Body of pancreas (tissue), 4 donors: ENCODE data around the gene CAMK1D. TPM values are rescaled to one million over a fixed set of nuclear protein-coding genes. Genes with fewer than 3 reads are reported as not detected.

ENCODE experiments used
- ATAC-seq: fragments of 150-250 bp; one replicate; pipeline ENCODE4 v1.9.1; 2016
- DNase-seq, 4 donors: peaks; one replicate each; pipeline ENCODE4 v3.0.0-alpha.2; 2019
- H3K27ac ChIP-seq, 4 donors: fragments of 200-600 bp; sonication (generic); 1 replicate in 3 of 4; 2 replicates in 1 of 4; pipeline versions ENCODE4 v1.5.1 to v1.6.1; 2016 to 2019; ENCODE audit warnings: mild to moderate bottlenecking in 1 of 4, mixed read lengths in 1 of 4, moderate library complexity in 1 of 4
- H3K27me3 ChIP-seq, 2 donors: fragments of 200-600 bp; sonication (generic); one replicate each; pipeline ENCODE4 v1.6.0; 2016; ENCODE audit warnings: mild to moderate bottlenecking in 1 of 2
- H3K36me3 ChIP-seq, 2 donors: fragments of 200-600 bp; sonication (generic); replicated peaks in 1 of 2; 2 replicates each; pipeline ENCODE4 v1.5.1; 2016; ENCODE audit warnings: low read depth in 2 of 2; ENCODE audit not compliant: insufficient read depth in 1 of 2
- H3K4me1 ChIP-seq: fragments of 200-600 bp; sonication (generic); one replicate; pipeline ENCODE4 v1.6.0; 2016
- H3K4me3 ChIP-seq, 2 donors: fragments of 200-600 bp; sonication (generic); 1 replicate in 1 of 2; 2 replicates in 1 of 2; pipeline ENCODE4 v1.5.1; 2016 to 2019
- H3K9me3 ChIP-seq, 3 donors: fragments of 200-600 bp; sonication (generic); 1 replicate in 2 of 3; 2 replicates in 1 of 3; pipeline ENCODE4 v1.5.1; 2016
- POLR2A ChIP-seq, 3 donors: fragments of 450-650 bp; IDR thresholded peaks; one replicate each; pipeline ENCODE4 v1.6.1; 2016; ENCODE audit warnings: antibody characterized with exemption in 3 of 3, mild to moderate bottlenecking in 2 of 3
- WGBS, 2 donors: methylation state at CpG; one replicate each; pipeline ENCODE4 v1.1.5; 2017; 5-methylcytosine and 5-hydroxymethylcytosine counted together
- intact Hi-C: fragments of 100-400 bp; cut with DNase I; formaldehyde crosslinking; loops from one replicate; pipeline ENCODE4 v1.15.1; 2023
- total RNA-seq, 2 donors: library from RNA; depleted of rRNA; stranded (reverse); fragments of >200 nt; gene quantifications; one replicate each; pipeline ENCODE4 v1.1.0, GENCODE V29; 2016
- TF ChIP-seq, protein P1 (sequence below), 7 experiments: fragments of 450-650 bp in 4 of 7; fragments of 200-600 bp in 3 of 7; sonication (generic) in 3 of 7; IDR thresholded peaks; one replicate each; pipeline ENCODE4 v1.5.1; 2016 to 2019; ENCODE audit warnings: antibody characterized with exemption in 7 of 7

Gene CAMK1D
- total RNA-seq, 2 donors from 2014 or later = 12.5 to 14.2 TPM

- H3K36me3 ChIP-seq = no peaks in the 10 kb centered on the region
- ATAC-seq = no peak
- intact Hi-C loops = no loop called here
- 85 to 88% methylated on average over 6 of the region's 6 CpGs for WGBS, 2 donors
- DNase-seq = no peak
- H3K4me1 ChIP-seq = no peaks in the 10 kb centered on the region
- H3K27ac ChIP-seq = no peak overlapping the region
- no peaks in the 10 kb centered on the region for H3K27me3 ChIP-seq
- H3K4me3 ChIP-seq = no peak overlapping the region
- H3K9me3 ChIP-seq = no peaks in the 10 kb centered on the region
- TF ChIP-seq, protein P1, sequence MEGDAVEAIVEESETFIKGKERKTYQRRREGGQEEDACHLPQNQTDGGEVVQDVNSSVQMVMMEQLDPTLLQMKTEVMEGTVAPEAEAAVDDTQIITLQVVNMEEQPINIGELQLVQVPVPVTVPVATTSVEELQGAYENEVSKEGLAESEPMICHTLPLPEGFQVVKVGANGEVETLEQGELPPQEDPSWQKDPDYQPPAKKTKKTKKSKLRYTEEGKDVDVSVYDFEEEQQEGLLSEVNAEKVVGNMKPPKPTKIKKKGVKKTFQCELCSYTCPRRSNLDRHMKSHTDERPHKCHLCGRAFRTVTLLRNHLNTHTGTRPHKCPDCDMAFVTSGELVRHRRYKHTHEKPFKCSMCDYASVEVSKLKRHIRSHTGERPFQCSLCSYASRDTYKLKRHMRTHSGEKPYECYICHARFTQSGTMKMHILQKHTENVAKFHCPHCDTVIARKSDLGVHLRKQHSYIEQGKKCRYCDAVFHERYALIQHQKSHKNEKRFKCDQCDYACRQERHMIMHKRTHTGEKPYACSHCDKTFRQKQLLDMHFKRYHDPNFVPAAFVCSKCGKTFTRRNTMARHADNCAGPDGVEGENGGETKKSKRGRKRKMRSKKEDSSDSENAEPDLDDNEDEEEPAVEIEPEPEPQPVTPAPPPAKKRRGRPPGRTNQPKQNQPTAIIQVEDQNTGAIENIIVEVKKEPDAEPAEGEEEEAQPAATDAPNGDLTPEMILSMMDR (IDR thresholded peaks at IDR 0.05) = no peak
- no peak for TF ChIP-seq POLR2A (IDR thresholded peaks at IDR 0.05)
These were observed 435.3 kb downstream of the CAMK1D start for GRCh38 chr10:12784646-12785045.

DNA sequence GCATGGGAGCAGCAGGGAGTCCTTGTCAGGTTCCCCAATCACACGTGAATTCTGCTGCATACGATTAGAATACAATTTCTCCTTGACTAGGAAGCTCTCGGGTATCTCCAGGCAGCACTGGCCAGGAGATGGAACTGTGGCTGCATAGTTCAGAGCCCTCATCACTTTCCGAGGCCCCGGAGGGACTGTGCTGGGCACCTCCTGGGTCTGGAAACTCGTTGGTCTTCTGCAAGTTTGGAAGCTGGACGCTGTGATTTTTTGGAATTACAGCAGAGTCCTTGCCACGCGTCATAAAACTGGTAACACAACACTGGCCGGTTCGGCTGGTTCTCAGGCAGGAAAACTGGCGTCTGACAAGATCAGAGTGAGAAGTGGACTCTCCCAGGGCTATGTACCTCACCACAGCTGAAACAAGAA lies 436.1 kb downstream of the CAMK1D start:
- Histone ChIP-seq H3K36me3 (no peaks in the 10 kb centered on the region), H3K27me3 (no peaks in the 10 kb centered on the region), H3K4me1 (no peaks in the 10 kb centered on the region), H3K4me3 (no peak overlapping the region), H3K27ac (no peak overlapping the region), H3K9me3 (no peaks in the 10 kb centered on the region)
- ATAC-seq (no peak), DNase-seq (no peak)
- no peak for TF ChIP-seq POLR2A (IDR thresholded peaks at IDR 0.05)
- TF ChIP-seq, protein P1 (IDR thresholded peaks at IDR 0.05) = no peak
- 81 to 89% methylated on average over 11 to 12 of the region's 12 CpGs for WGBS, 2 donors
- intact Hi-C loops = no loop called here

GRCh38 chr10:12787297-12787696 lies 437.9 kb downstream of the CAMK1D start:
- ATAC-seq (no peak), DNase-seq (no peak)
- Histone ChIP-seq H3K9me3 (no peaks in the 10 kb centered on the region), H3K4me3 (no peak overlapping the region), H3K36me3 (no peaks in the 10 kb centered on the region), H3K4me1 (no peaks in the 10 kb centered on the region), H3K27me3 (no peaks in the 10 kb centered on the region), H3K27ac (no peak overlapping the region)
- TF ChIP-seq POLR2A (IDR thresholded peaks at IDR 0.05) = no peak
- TF ChIP-seq, protein P1 (IDR thresholded peaks at IDR 0.05) = no peak
- 90 to 92% methylated on average over 12 of the region's 12 CpGs for WGBS, 2 donors
- intact Hi-C loops = no loop called here

DNA sequence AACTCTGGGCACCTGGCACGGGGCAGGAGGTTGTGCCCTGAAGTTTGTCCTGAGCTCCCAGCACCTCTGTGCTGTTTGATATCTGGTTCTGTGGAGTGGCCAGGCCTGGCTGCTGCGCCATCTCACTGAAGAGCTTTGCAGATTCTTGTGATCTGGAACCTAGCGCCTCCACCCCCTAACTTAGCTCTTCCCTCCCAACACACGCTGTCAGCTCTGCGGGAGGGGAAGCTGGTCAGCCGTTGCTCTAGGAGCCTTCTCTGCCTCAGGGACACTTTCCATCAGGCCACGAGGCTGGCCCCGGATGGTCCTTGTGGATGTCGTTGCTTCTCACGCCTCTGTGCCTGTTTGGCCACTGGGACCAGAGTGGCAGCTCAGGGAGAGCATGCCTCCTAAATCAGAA lies 438.9 kb downstream of the CAMK1D start:
- TF ChIP-seq, protein P1 (IDR thresholded peaks at IDR 0.05) = no peak
- no peak for TF ChIP-seq POLR2A (IDR thresholded peaks at IDR 0.05)
- Histone ChIP-seq H3K4me1 (no peaks in the 10 kb centered on the region), H3K36me3 (no peaks in the 10 kb centered on the region), H3K27ac (no peak overlapping the region), H3K27me3 (no peaks in the 10 kb centered on the region), H3K9me3 (no peaks in the 10 kb centered on the region), H3K4me3 (no peak overlapping the region)
- no peak for DNase-seq
- WGBS, 2 donors = 69 to 77% methylated on average over 5 to 10 of the region's 10 CpGs
- no peak for ATAC-seq
- intact Hi-C loops = no loop called here

DNA sequence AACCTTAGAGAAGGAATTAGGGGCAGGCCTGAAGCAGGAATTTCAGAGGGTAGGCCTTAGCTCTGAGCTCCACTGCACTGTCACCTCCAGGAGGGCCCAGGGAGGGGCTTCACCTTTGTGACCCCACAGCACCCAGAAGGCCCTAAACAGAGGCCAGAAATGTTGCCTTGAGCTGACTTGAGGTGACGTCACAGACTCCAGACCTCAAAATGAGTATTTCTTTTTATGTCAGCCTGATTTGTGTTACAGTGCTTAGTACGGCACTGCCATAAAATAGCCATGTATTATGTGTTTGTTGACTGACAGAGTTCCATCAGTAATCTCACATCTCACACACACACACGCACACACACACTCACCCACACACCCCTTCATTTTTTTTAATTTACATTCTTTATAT lies 440.9 kb downstream of the CAMK1D start:
- intact Hi-C loops = no loop called here
- H3K4me1 ChIP-seq = no peaks in the 10 kb centered on the region
- 77 to 81% methylated on average over 3 of the region's 3 CpGs for WGBS, 2 donors
- H3K36me3 ChIP-seq = no peaks in the 10 kb centered on the region
- no peak for ATAC-seq
- H3K4me3 ChIP-seq = no peak overlapping the region
- no peak for TF ChIP-seq POLR2A (IDR thresholded peaks at IDR 0.05)
- TF ChIP-seq, protein P1 (IDR thresholded peaks at IDR 0.05) = no peak
- no peaks in the 10 kb centered on the region for H3K9me3 ChIP-seq
- H3K27me3 ChIP-seq = no peaks in the 10 kb centered on the region
- H3K27ac ChIP-seq = no peak overlapping the region
- DNase-seq = no peak
